22Rv1 (cell line): ENCODE results near the gene RIMKLB.
A peak's percentile ranks its signal among the peaks of the same experiment; 100 is the strongest.
"Not testable (repeated sequence)": the region's sequence is repeated elsewhere in the genome, so short reads cannot be mapped to it uniquely, and the experiment has no call there.

Experiments
- H3K27ac ChIP-seq: fragments of 450-650 bp; 2 replicates; pipeline ENCODE4 v1.5.1; 2017
- CTCF ChIP-seq: fragments of 450-650 bp; IDR thresholded peaks from 2 replicates; pipeline ENCODE4 v1.5.1; 2017; ENCODE audit warnings: mild to moderate bottlenecking
- ZFX ChIP-seq: fragments of 450-650 bp; IDR thresholded peaks from 2 replicates; pipeline ENCODE4 v1.6.1; 2017; ENCODE audit warnings: antibody characterized with exemption, borderline replicate concordance

RIMKLB gene

GRCh38 chr12:8819666-8819980 is 121.8 kb downstream of the RIMKLB start:
- TF ChIP-seq CTCF (no peak), ZFX (no peak)
- no peak overlapping the region for H3K27ac ChIP-seq

- not testable (repeated sequence) for H3K27ac ChIP-seq
These were observed 123.1 kb downstream of the RIMKLB start for GRCh38 chr12:8820676-8821407.

DNA sequence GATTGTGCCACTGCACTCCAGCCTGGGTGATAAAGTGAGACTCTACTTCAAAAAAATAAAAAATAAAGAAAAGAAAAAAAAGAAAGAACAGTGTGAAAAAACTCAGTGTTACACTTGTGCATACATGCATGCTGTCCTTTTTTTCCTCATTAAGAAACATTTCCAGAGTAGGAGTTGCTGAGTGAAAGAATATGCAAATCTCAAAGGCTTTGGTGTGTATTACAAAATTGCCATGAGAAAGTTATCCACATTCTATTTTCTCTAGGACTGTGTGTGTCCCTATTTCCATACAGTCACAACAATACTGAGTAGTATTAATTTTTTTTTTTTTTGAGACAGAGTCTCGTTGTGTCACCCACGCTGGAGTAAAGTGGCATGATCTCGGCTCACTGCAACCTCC is 123.8 kb downstream of the RIMKLB start:
- no peak for TF ChIP-seq ZFX
- TF ChIP-seq CTCF = no peak
- H3K27ac ChIP-seq = no peak overlapping the region

- TF ChIP-seq ZFX = no peak
- no peak for TF ChIP-seq CTCF
- no peak within 1 kb of the TSS for H3K27ac ChIP-seq
These were observed 124.5 kb downstream of the RIMKLB start, which contains the start of gene A2ML1 for GRCh38 chr12:8822298-8822697. Gene A2ML1, plus strand, starts transcription at chr12:8822621. Its CDS starts 31 bp downstream, at chr12:8822652.

DNA sequence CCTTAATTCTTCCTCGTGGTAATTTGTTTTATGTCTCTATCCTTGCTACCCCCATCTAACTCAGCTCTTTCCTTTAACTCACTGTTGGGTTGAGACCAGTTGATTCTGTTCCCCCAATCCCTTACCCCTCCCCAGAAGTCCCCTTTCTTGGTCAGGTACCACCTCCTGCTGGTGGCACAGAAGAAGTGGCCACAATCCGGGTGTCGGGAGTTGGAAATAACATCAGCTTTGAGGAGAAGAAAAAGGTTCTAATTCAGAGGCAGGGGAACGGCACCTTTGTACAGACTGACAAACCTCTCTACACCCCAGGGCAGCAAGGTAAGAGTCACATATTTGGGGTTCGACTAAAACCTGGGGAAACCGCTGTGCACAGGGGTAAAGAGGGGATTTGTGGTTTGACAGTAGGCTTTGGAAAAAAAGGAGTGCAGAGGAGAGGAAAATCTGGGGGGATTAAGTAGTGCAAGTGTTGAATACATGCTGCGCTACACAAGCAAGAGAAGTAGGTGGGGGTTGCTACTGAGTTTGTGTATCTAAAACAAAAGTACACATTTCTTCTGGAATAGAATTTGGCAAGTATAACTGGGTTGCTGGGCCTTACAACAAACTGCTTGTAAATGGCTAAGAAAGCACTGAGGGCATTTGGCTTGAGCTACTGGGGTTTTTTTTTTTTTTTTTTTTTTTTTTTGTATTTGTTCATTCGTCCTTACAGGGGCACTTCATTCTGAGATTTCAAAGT is 125.9 kb downstream of the RIMKLB start:
- no peak for TF ChIP-seq ZFX
- peak; percentile 44 for TF ChIP-seq CTCF
- no peak overlapping the region for H3K27ac ChIP-seq

DNA sequence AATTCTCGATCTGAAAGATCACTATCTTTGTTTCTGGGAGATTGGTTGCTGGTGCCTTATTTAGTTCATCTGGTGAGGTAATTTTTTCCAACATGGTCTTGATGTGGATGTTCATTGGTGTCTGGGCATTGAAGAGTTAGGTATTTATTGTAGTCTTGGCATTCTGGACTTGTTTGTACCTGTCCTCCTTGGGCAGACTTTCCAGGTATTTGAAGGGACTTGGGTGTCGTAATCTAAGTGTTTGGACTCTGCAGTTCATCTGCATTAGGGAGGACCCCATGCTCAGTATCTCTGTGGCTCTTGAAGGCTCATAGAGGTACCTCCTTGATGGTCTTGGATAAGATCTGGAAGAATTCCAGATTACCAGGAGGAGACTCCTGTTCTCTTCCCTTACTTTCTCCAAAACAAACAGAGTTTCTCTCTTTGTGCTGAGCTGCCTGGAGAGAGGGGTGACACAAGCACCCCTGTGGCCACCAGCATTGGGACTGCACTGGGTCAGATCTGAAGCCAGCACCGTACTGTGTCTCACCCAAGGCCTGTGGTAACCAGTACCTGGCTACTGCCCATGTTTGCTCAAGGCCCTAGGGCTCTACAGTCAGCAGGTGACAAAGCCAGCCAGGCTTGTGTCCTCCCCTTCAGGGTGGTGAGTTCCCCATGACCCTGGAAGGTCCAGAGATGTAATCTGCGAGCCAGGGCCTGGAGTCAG is 129.9 kb downstream of the RIMKLB start:
- H3K27ac ChIP-seq = no peak overlapping the region
- TF ChIP-seq CTCF = no peak
- TF ChIP-seq ZFX = no peak

GRCh38 chr12:8828257-8829124 is 130.7 kb downstream of the RIMKLB start:
- no peak overlapping the region for H3K27ac ChIP-seq
- TF ChIP-seq CTCF (no peak), ZFX (no peak)
